Ecto neural progenitor cell (in vitro differentiated cells): ENCODE measurements around the gene SMC5.
"Not testable (repeated sequence)": the region's sequence is repeated elsewhere in the genome, so short reads cannot be mapped to it uniquely, and the experiment has no call there.

Source experiments
- DNase-seq: peaks from one replicate; pipeline ENCODE4 v3.0.0-alpha.2; 2018; ENCODE audit warnings: low spot score

The SMC5 gene

DNA sequence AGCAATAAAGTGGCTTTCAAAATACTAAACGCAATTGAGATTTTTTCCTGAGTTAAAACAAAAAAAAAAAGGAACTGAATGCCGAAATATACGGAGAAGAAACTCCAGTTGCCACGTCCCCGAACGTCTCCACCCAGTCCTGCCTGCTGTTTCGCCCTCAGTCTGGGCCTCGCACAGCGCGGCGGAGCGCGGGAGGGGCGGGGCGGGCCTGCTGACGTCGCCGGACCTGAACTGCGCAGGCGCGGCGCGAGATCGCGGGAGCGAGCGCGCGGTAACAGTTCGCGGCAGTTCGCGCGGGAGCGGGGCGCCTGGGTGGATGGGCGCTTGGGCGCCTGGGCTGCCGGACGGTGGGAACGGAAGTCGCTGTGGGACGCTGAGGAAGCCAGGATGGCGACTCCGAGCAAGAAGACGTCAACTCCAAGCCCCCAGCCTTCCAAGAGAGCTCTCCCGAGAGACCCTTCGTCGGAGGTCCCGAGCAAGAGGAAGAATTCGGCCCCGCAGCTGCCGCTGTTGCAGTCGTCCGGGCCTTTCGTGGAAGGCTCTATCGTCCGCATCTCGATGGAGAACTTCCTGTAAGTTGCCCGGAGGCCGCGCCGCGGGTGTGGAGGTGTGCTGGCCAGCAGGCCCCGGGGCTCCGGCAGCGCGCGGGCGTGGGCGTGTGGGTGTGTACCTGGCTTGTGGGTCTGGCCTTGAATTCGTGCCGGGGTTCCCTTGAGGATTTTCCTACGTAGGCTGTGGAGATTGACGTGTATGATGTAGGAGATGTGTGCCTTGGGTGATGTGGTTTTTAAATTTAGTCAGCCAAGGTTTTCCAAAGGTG lies at the start of gene SMC5:
TSS of gene SMC5 (plus strand) at position 287 of the 820 bp plus-strand sequence. CDS start at position 388, 101 bp downstream.
- peak; percentile 94 for DNase-seq

- no peak for DNase-seq
These were observed 41.7 kb upstream of the SMC5 start for GRCh38 chr9:70217029-70217428.

GRCh38 chr9:70218767-70219166 lies 40.0 kb upstream of the SMC5 start:
- DNase-seq, result no peak

GRCh38 chr9:70220216-70220615 lies 38.6 kb upstream of the SMC5 start:
- DNase-seq, result no peak

DNA sequence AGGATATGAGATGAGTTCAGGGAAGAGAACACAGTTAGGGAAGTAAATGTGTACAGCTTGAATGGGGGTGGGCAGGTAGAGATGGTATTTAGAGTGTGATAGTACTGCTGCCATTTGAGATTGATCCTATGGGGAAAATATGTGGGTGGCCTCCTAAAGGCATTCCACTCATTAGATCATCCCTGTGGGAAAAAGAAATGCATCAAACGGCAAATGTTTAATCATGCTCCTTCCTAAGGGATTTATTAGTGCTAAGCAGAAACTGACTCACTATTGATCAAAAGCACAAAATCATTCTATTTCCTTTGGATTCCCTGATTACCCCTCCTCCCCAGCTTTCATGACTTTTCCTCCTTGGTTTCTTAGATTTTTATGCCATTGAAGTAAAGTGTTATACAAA lies 36.4 kb upstream of the SMC5 start:
- DNase-seq, result no peak

GRCh38 chr9:70228118-70228517 lies 30.7 kb upstream of the SMC5 start:
- no peak for DNase-seq

- no peak for DNase-seq
These were observed 30.2 kb upstream of the SMC5 start for GRCh38 chr9:70228611-70229010.

GRCh38 chr9:70229026-70229425 lies 29.8 kb upstream of the SMC5 start:
- DNase-seq, result no peak

GRCh38 chr9:70229579-70229978 lies 29.2 kb upstream of the SMC5 start:
- no peak for DNase-seq

GRCh38 chr9:70232476-70232875 lies 26.3 kb upstream of the SMC5 start:
- no peak for DNase-seq

DNA sequence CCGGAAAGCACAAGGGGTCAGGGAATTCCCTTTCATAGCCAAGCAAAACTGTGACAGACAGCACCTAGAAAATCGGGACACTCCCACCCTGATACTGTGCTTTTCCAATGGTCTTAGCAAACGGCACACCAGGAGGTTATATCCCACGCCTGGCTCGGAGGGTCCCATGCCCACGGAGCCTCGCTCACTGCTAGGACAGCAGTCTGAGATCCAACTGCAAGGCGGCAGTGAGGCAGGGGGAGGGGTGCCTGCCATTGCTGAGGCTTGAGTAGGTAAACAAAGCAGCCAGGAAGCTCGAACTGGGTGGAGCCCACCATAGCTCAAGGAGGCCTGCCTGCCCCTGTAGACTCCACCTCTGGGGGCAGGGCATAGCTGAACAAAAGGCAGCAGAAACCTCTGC lies 24.6 kb upstream of the SMC5 start:
- not testable (repeated sequence) for DNase-seq

DNA sequence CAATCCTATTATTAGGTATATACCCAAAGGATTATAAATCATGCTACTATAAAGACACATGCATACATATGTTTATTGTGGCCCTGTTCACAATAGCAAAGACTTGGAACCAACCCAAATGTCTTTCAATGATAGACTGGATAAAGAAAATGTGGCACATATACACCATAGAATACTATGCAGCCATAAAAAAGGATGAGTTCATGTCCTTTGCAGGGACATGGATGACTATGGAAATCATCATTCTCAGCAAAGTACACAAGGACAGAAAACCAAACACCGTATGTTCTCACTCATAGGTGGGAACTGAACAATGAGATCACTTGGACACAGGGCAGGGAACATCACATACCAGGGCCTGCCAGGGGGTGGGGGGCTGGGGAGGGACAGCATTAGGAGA lies 12.8 kb upstream of the SMC5 start:
- DNase-seq, result not testable (repeated sequence)

DNA sequence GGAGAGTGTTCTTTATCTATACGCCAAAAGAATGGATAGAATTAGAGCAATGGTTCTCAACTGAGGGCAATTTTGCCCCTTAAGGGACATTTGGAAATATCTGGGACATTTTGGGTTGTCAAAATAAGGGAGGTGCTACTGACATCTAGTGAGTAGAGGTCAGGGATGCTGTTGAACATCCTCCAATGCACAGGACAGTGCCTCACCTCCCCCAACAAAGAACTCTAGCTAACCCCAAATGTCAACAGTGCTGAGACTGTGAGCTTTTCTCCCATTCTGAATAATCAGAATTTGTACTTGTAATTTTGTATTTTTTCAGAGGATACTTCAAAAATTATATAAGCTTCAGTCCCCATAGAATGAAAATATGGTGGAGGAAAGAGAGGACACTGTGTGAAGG lies 8.6 kb upstream of the SMC5 start:
- DNase-seq, result no peak

DNA sequence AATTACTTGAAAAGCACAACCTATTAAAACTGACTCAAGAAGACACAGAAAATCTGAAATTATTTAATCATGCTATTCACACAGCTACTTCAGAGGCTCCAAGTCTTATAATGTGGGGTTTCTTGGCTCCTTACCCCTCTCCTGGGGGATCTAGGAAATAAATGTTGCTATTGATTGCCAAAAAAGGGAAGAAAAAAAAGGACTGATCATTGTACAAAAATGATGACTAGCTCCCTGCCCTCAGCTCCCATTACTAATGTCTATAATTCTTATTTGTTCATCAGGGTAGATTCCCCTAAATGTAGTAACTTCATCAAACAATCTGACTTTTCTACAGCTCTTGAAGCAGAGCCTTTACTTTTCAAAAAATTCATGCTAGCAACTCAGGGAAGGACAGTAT lies 3.3 kb upstream of the SMC5 start:
- DNase-seq, result no peak

DNA sequence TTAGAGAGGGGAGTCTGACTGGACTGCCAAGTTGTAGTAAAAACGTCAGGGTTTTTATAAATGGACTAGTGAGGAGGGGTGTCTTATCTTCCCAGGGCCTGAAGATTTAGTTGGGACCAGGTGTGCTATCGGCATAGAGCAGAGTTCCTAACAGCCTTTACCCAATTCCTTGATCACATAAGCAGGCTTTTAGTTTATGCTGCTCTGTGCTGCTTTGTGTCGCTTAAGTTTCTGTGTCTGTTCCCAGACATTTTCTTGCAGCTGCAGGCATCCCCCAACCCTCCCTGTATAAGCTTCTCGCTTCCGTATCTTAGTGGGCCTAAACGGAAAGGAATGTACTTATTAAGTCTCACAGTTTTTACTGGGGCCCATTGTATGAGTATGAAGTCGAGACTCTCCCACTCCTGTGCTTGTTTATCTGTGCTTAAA lies 2.6 kb upstream of the SMC5 start:
- no peak for DNase-seq

DNA sequence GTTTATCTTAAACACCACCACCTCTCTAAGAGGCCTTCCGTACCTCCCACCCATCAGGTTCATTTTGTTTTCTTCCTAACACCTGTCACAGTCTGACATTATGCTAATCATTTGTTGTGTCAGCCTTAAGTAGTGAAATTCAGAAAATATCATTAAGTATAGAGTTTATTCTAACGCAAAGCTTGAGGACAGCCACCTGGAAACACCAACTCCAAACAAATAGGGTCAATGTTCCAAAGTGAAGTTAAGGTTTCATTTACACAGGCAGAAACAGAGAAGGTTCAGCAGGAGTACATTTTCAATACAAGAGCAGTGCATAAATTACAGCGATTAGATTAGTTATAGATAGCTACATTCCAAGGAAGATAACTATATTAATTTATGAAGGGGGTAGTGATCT lies 1.3 kb upstream of the SMC5 start:
- no peak for DNase-seq

- DNase-seq, result peak; percentile 54
These were observed 637 bp upstream of the SMC5 start for GRCh38 chr9:70257991-70258691.

DNA sequence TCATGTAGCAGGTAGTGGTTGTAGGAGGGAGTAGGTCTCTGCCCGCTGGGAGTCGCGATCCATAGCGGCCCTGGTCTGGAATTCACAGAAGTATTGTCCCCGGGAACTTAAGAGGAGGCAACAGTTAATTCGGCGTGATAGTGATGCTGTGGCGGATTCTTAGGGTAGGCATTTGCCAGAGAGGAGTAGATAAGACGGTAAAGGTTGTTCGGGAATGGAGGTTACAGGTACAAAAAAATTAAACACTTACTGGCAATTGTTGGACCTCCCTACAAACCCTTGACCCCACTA lies 679 bp downstream of the SMC5 start:
- no peak for DNase-seq

DNA sequence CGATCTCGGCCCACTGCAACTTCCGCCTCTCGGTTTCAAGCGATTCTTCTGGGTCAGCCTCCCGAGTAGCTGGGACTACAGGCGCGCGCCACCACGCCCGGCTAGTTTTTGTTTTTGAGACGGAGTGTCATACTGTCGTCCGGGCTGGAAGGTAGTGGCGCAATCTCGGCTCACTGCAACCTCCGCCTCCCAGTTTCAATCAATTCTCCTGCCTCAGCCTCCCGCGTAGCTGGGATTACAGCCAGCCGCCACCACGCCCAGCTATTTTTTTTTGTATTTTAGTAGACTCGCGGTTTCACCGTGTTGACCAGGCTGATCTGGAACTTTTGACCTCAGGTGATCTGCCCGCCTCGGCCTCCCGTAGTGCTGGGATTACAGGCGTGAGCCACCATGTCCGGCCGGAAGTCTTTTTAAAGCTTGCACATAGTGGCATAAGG lies 1.2 kb downstream of the SMC5 start:
- DNase-seq, result no peak

GRCh38 chr9:70260606-70261005 lies 1.8 kb downstream of the SMC5 start:
- DNase-seq, result no peak

GRCh38 chr9:70261131-70261870 lies 2.5 kb downstream of the SMC5 start:
- no peak for DNase-seq

DNA sequence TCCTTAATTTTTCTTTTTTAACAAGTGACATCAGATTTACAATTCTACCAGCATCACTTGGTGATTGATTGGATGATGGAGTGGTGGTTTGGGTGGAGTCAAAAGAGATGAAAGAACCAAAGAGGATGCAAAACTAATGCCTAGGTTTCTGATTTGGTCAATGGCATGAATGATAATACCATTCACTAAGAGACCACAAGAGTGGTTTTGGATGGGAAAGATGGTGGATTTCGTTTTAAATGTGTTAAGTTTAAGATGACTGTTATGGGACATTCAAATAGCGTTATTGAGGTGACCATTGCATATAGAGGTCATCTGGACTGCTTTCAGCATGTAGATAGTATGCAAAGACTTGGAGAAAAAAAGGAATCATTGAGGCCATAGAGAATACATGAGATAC lies 3.6 kb downstream of the SMC5 start:
- no peak for DNase-seq

DNA sequence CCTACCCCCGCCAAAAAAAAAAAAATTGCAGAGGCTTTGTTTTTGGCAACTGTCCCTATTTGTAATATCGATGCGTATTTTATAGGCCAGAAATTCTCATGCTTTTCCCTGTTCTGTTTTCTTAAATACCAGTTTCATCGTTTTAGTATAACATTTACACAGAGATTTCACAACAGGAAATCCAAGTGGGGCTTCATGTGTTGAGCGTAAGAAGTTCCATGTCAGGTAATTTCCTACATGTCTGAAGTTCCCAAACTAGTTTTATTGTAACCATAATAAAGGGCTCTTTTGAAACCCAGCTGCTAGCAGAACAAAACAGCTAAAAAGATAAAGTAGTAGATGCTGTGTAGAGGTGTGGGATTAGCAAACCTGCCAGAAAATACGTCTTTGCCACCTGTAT lies 4.2 kb downstream of the SMC5 start:
- DNase-seq, result no peak
